ENCODE results near the gene PTPRN2.

GRCh38 chr7:157780721-157781120 lies 806.9 kb downstream of the PTPRN2 start:
- TF ChIP-seq, protein P1, sequence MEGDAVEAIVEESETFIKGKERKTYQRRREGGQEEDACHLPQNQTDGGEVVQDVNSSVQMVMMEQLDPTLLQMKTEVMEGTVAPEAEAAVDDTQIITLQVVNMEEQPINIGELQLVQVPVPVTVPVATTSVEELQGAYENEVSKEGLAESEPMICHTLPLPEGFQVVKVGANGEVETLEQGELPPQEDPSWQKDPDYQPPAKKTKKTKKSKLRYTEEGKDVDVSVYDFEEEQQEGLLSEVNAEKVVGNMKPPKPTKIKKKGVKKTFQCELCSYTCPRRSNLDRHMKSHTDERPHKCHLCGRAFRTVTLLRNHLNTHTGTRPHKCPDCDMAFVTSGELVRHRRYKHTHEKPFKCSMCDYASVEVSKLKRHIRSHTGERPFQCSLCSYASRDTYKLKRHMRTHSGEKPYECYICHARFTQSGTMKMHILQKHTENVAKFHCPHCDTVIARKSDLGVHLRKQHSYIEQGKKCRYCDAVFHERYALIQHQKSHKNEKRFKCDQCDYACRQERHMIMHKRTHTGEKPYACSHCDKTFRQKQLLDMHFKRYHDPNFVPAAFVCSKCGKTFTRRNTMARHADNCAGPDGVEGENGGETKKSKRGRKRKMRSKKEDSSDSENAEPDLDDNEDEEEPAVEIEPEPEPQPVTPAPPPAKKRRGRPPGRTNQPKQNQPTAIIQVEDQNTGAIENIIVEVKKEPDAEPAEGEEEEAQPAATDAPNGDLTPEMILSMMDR (conservative IDR thresholded peaks at IDR 0.05): no peak
- TF ChIP-seq EZH2 (IDR thresholded peaks at IDR 0.05; ENCODE audit: low read depth): no peak

Data from PC-9 (cell line).